DOHH2 (cell line): ENCODE measurements around the gene ANO10.

Experiments used
- H3F3A ChIP-seq: fragments of 200-600 bp; sonication (generic), shearing (Covaris generic); 2 replicates; pipeline ENCODE4 v1.6.0; 2016; ENCODE audit warnings: antibody characterized with exemption, mild to moderate bottlenecking; ENCODE audit not compliant: control insufficient read depth, insufficient read depth
- H3K27ac ChIP-seq: fragments of 200-600 bp; sonication (generic); 2 replicates; pipeline ENCODE4 v1.5.1; 2014; ENCODE audit warnings: low read depth, mild to moderate bottlenecking, low read length, moderate library complexity
- H3K27me3 ChIP-seq: fragments of 200-600 bp; sonication (generic); 2 replicates; pipeline ENCODE4 v1.6.1; 2014; ENCODE audit warnings: mild to moderate bottlenecking, low read length, mixed read lengths; ENCODE audit not compliant: control insufficient read depth
- H3K36me3 ChIP-seq: fragments of 200-600 bp; sonication (generic); 2 replicates; pipeline ENCODE4 v1.6.1; 2014; ENCODE audit warnings: mild to moderate bottlenecking, low read length, moderate library complexity, mixed read lengths; ENCODE audit not compliant: control insufficient read depth
- H3K4me1 ChIP-seq: fragments of 200-600 bp; sonication (generic); 2 replicates; pipeline ENCODE4 v1.6.1; 2014; ENCODE audit warnings: mild to moderate bottlenecking, low read length, mixed read lengths; ENCODE audit not compliant: control insufficient read depth
- H3K4me2 ChIP-seq: fragments of 200-600 bp; sonication (generic); 2 replicates; pipeline ENCODE4 v1.6.0; 2014; ENCODE audit warnings: mild to moderate bottlenecking, low read length, moderate library complexity
- H3K4me3 ChIP-seq: fragments of 200-600 bp; sonication (generic); 2 replicates; pipeline ENCODE4 v1.5.1; 2014; ENCODE audit warnings: mild to moderate bottlenecking, low read length, mixed read lengths
- H3K79me2 ChIP-seq: fragments of 200-600 bp; sonication (generic); 2 replicates; pipeline ENCODE4 v1.6.1; 2014; ENCODE audit warnings: mild to moderate bottlenecking, low read length, mixed read lengths; ENCODE audit not compliant: control insufficient read depth
- H3K9me2 ChIP-seq: fragments of 200-600 bp; sonication (generic); replicated peaks from 2 replicates; pipeline ENCODE4 v1.6.1; 2014; ENCODE audit warnings: mild to moderate bottlenecking, low read length, mixed read lengths; ENCODE audit not compliant: control insufficient read depth
- H3K9me3 ChIP-seq: fragments of 200-600 bp; sonication (generic); 2 replicates; pipeline ENCODE4 v1.6.1; 2014; ENCODE audit warnings: antibody characterized with exemption, low read length, mixed read lengths; ENCODE audit not compliant: control insufficient read depth, insufficient read depth
- H4K20me1 ChIP-seq: fragments of 200-600 bp; sonication (generic); 2 replicates; pipeline ENCODE4 v1.6.0; 2014; ENCODE audit warnings: low read depth, mild to moderate bottlenecking, antibody characterized with exemption, low read length, moderate library complexity; ENCODE audit not compliant: control insufficient read depth, insufficient read depth
- CTCF ChIP-seq: fragments of 200-600 bp; sonication (generic); IDR thresholded peaks from one replicate; pipeline ENCODE4 v1.5.1; 2014; ENCODE audit warnings: antibody characterized with exemption, mild to moderate bottlenecking, low read depth, low read length; ENCODE audit not compliant: poor library complexity, severe bottlenecking
- EZH2phosphoT487 ChIP-seq: fragments of 200-600 bp; sonication (generic); IDR thresholded peaks from 2 replicates; pipeline ENCODE4 v1.6.1; 2017; ENCODE audit warnings: borderline replicate concordance, mild to moderate bottlenecking, antibody characterized with exemption, low read length, moderate library complexity, mixed read lengths

Gene ANO10

GRCh38 chr3:43435706-43436105, 186.1 kb downstream of the ANO10 start:
- H3K27ac ChIP-seq: no peak overlapping the region
- no peaks in the 10 kb centered on the region for H3K36me3 ChIP-seq
- no peaks in the 10 kb centered on the region for H3K9me2 ChIP-seq
- H4K20me1 ChIP-seq: no peaks in the 10 kb centered on the region
- H3K4me3 ChIP-seq: no peak overlapping the region
- H3K4me1 ChIP-seq: no peaks in the 10 kb centered on the region
- peaks cover 2% of the 10 kb centered on the region; the same call in 1 of the 2 replicates for H3K27me3 ChIP-seq
- H3K9me3 ChIP-seq: no peaks in the 10 kb centered on the region
- H3K4me2 ChIP-seq: no peak overlapping the region
- no peaks in the 10 kb centered on the region for H3F3A ChIP-seq
- H3K79me2 ChIP-seq: no peaks in the 10 kb centered on the region
- TF ChIP-seq EZH2phosphoT487: no peak
- no peak for TF ChIP-seq CTCF

- no peak for TF ChIP-seq CTCF
- no peak for TF ChIP-seq EZH2phosphoT487
- Histone ChIP-seq H3K27me3 (peaks cover 2% of the 10 kb centered on the region; the same call in 1 of the 2 replicates), H3K9me2 (no peaks in the 10 kb centered on the region)
These were observed 187.4 kb downstream of the ANO10 start for GRCh38 chr3:43434431-43434830.

GRCh38 chr3:43432462-43432861, 189.3 kb downstream of the ANO10 start:
- no peak for TF ChIP-seq CTCF
- no peak for TF ChIP-seq EZH2phosphoT487
- no peaks in the 10 kb centered on the region for H3F3A ChIP-seq

More at GRCh38 chr3:43434431-43434830, 187.4 kb downstream of the ANO10 start:
- Histone ChIP-seq H4K20me1 (no peaks in the 10 kb centered on the region), H3K9me3 (no peaks in the 10 kb centered on the region), H3F3A (no peaks in the 10 kb centered on the region), H3K79me2 (no peaks in the 10 kb centered on the region), H3K4me1 (no peaks in the 10 kb centered on the region), H3K4me2 (no peak overlapping the region), H3K36me3 (no peaks in the 10 kb centered on the region), H3K27ac (no peak overlapping the region), H3K4me3 (no peak overlapping the region)

More at GRCh38 chr3:43432462-43432861, 189.3 kb downstream of the ANO10 start:
- Histone ChIP-seq H3K9me3 (no peaks in the 10 kb centered on the region), H3K79me2 (no peaks in the 10 kb centered on the region), H3K27ac (no peak overlapping the region), H3K4me2 (no peak overlapping the region), H3K36me3 (no peaks in the 10 kb centered on the region), H3K4me1 (no peaks in the 10 kb centered on the region), H3K9me2 (no peaks in the 10 kb centered on the region), H3K4me3 (no peak overlapping the region), H4K20me1 (no peaks in the 10 kb centered on the region), H3K27me3 (peaks cover 2% of the 10 kb centered on the region; the same call in 1 of the 2 replicates)
